Ecto neural progenitor cell (in vitro differentiated cells): ENCODE measurements around the gene NOD1.
A peak's percentile ranks its signal among the peaks of the same experiment; 100 is the strongest.
"Not testable (repeated sequence)": the region's sequence is repeated elsewhere in the genome, so short reads cannot be mapped to it uniquely, and the experiment has no call there.

ENCODE experiments used
- DNase-seq: peaks from one replicate; pipeline ENCODE4 v3.0.0-alpha.2; 2018; ENCODE audit warnings: low spot score

NOD1 gene

DNA sequence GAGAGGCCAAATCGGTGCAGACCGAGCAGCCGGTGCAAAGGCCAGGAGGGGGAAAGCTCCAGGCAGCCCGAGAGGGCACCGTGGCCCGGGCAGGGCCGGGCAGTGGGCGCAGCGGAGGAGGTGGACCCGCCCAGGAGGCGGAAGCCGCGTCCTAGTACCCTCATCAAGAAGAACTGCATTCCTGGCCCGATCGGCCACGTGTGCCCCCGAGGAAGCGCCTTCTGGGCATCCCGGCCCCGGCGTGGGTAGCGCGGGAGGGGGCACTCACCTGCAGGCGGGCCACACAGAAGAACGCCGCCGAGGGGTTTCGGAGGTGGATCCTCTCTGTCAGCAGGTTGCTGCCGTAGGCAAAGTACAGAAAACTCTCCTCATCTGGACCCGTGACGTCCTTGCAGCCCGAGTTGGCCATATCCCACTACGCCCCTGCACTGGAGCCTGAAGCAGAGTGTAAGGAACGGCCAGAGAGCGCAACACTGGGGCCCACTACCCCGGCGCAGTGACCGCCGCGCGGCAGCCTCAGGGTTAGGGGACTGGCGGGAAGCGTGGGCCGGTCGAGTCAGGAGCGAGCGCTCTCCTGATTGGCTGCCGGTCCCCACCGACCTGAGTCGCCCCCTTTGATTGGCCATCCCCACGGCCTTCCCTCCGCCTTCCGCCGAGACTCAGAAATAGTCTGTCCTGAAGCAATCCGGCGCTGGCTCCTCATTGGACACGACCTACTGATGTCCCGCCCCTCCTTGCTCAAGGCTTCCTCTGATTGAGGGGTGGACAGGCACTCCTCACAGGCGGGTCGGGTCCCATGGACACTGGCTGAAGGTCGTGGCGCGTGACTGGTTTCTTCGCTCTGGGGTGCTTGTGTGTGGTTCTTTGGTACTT, 26.0 kb upstream of the NOD1 start, which contains the start of gene GGCT:
GGCT (minus strand) TSS at position 529 of the 873 bp plus-strand sequence; CDS start at position 409, 120 bp downstream.
- peak; percentile 98 for DNase-seq

DNA sequence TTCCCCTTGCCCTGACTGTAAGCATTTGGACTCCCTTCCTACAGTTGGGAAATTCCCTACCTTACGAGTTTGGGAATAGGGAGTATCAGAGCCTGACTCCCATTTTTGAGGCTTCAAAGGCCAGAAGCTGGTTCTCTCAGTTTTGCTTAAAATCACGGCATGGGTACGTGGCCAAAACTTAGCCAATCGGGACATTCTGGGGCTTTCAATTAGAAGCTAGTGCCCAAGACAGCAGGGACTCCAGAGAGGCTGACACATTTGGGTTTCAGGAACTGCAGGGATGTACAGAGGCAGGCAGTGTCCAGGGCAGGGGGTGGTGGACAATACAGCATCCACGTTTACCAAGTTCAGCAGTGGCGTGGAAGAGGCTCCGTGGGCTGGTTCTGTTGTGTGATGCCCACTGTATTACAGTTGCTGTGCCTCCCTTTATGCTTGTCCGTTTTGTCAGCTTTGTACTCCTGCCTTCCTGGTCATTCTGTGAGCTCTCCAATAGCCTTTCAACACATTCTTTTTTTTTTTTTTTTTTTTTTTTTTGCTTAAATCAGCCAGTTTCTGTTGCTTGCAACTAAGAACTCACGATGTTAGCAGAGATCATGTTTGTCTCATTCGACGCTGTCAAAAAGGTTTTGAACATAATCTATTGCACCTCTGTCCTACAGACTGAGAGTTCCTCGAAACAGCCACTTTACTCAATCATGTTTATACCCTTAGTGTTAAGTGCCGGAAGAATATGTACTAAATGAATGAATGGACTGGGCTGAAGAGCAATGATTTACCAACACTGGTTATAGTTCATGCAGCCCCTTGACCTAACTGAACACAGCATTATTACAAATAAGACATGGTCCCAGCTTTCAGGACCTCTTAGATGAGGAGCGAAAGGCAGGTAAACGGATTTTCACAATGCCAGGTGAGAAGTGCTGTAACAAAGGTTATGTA, 25.0 kb upstream of the NOD1 start:
- DNase-seq = no peak

DNA sequence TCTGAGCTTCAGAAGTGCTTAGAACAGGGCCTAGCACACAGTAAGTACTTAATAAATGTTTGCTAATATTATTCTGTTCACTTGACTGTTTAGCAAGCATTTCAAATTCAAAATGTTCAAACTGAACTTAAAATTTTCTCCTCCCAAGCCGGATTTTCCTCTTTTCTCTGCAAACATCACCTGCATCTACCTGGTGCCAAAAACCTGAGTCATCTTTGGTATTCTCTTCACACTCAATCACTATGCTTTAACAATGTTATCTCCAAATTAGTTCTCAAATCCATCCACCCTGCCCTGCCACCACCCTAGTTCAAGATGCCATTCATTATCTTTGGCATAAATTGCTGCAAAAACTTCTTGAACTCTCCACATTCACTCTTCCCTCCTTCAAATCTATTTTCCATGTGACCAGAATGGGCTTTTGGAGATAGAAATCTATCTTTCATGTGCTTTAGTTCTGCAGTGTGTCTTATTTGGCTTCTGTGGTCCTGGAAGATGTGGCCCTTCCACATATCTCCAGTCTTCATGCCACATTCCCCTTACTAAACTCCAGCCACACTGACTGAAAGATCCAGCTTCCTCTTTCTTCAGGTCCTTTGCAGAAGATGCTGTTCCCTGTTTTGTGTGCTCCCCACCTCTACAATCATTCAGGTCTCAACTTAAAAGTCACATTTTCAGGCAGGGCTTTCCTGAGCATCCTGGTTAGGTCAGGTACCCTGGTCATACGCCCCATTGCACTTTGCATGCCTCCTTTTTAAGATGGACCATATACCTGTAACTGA, 24.1 kb upstream of the NOD1 start:
- DNase-seq = no peak

DNA sequence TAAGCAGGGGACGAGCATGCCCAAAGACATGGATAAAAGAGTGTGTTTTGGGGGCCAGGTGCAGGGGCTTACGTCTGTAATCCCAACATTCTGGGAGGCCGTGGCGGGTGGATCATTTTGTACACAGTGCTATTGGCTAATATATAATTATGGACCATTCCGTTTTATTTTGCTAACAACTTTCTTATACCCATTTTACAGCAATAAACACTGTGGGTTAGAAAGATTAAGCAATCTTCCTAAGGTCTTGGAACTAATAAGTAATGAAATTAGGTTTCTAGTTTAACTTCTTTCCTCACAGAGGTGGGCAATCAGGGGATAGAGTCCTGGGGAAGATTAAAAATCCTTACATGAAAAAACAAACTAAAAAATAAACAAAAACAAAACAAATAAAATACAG, 22.7 kb upstream of the NOD1 start:
- DNase-seq = no peak

DNA sequence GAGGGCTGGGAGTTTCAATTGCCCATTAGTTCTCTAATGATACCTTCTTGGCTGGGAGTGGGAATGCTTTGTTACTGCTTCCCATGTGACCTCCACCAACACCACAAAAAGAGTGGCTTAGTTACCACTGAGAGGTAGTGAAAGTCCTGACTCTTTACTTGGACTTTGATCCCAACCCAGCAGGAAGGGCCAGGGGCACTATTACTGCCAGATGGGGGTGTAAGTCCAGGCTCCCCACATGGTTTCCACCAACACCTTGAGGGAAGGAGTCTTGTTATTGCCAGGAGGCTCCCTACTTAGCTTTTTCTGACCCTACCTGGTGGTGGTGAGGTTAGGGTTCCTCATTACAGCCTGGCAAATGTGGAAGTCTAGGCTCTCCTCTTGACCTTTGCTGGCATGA, 14.6 kb upstream of the NOD1 start:
- DNase-seq = no peak

DNA sequence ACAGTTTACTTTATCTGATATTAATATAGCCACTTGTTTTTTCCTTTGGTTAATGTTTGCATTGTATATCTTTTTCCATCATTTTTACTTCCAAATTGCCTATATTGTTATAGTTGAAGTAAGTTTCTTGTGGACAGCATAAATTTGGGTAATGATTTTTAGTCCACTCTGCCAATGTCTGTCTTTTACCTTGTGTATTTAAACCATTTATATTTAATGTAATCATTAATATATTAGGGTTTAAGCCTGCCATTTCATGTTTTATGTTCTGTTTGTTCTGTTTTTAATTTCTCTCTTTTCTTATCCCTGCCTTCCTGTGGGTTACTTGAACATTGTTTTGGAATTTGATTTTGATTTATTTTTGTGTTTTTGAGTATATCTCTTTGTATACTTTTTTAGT, 12.8 kb upstream of the NOD1 start:
- no peak for DNase-seq

DNA sequence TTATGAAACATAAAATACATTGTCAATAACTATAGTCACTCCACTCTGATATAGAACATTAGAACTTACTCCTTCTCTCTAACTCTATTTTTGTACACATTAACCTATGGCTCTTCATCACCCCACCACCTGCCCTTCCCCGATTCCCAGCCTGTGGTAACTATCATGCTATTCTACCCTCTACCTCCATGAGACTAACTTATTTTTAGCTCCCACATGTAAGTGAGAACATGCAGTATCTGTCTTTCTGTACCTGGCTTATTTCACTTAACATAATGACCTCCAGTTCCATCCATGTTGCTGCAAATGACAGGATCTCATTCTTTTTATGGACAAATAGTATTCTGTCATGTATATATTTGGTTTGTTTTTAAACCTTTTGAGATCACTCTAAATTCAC, 8.8 kb upstream of the NOD1 start:
- no peak for DNase-seq

DNA sequence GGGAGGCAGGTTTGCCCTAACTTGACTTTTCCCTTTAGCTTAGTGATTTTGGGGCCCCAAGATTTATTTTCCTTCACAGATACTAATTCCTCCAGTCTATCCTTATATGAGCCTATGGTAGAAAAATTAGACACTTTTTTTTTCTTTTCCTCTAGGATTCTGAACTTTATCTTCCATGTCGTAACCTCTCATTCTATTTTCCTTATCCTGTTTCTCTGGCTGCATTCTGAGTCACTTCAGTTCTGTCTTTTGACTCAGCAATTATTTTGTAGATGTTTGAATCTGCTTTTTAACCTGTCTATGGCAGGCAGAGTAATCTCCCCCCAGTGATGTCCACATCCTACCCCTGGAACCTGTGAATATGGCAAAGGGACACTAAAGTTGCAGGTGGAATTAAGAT, 7.1 kb upstream of the NOD1 start:
- no peak for DNase-seq

DNA sequence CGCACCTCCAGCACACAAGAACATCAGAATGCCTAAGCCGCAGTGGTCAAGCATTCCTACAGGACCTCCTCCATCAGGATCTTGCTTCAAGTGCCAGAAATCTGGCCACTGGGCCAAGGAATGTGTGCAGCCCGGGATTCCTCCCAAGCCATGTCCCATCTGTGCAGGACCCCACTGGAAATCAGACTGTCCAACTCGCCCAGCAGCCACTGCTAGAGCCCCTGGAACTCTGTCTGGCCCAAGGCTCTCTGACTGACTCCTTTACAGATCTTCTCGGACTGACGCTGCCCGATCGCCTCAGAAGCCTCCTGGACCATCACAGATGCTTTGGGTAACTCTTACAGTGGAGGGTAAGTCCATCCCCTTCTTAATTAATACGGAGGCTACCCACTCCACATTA, 2.8 kb upstream of the NOD1 start:
- not testable (repeated sequence) for DNase-seq

DNA sequence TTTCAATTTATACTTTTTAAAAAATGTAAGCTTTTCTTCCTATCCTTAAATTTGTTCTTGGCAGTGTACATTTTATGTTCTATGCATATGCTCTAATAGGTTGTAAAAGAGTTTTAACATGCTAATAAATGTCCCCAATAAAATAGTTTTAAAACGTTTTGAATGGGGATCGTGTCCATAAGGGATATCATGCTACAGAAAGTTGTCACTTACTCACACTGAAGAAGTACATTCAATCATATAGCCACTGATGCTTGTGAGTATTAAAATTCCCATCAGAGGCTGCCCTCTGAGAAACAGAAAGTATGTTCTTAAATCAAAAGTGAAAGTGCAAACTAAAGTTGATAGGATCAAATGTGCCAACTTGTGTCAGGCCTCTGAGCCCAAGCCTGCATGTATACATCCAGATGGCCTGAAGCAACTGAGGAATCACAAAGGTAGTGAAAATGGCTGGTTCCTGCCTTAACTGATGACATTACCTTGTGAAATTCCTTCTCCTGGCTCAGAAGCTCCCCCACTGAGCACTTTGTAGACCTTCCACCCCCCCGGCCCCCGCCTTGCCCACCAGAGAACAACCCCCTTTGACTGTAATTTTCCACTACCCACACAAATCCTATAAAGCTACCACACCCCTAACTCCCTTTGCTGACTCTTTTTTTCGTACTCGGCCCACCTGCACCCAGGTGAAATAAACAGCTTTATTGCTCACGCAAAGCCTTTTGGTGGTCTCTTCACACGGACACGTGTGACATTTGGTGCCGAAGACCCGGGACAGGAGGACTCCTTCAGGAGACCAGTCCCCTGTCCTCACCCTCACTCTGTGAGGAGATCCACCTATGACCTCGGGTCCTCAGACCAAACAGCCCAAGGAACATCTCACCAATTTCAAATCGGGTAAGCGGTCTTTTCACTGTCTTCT, 877 bp upstream of the NOD1 start:
- DNase-seq = no peak

DNA sequence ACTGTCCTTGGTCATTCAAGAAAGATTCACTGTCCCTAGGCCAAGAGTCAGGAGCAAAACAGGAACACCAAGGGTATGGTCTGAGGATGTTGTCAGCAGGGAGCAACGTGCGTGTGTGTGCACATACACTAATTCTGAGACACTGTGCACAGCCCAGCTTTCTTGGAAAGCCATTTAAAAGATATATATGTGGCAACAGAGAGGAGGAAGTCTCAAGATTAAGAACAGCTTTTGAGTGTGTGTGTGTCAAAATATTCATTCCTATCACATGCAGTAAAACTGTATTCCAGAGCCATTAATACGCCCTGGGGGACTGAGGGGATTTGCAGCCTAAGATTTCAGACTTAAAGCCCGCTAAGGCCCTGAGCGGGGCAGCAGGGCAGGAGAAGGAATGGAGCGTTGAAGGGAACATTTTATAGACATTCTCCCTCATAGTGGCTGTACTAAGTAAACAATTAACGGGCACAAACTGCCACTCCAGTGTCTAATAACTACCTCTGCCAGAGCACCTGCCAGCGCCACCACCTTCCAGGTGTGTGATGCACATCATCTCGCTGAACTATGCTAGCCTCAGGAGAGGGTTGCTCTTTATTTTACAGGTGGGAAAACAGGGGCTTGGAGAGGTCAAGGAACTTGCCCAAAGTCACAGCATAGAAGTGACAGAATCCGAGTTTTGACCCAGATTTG, 2.0 kb downstream of the NOD1 start:
- DNase-seq = no peak

DNA sequence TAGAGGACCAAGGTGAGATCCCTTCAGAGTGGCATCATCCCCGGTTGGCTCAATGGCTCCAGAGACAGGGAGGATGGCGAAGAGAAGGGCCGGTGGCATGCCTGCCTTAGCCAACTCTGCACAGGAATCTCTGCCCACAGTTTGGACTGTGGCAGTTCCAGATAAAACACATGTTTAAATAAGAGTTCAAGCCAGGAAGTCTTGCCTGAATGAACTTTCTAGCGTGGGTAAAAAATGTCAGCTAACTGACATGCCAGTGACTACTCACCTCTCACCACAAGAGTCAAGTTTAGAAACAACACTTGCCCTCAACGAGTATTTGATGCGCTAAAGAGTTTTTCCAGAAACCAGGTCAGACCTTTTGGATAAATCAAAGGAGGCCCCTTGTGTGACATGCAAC, 3.0 kb downstream of the NOD1 start:
- no peak for DNase-seq

DNA sequence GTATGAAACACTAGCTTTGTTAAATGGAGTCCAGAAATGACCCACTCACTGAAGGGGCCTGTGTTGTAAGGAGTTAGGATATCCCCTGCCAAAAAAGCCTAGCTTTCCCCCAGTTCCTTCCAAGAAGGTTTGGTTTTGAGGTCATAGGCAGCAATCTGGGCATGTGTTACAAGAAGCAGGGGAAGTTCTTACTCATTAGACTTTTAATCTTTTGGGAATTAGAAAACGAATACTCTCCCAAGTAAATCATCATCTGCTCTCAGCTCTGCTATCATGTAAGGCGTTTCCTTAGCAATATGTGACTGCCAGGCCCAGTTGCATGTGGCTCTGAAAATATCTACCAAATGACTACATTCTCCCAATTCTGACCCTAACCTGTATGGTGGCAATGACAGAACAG, 3.7 kb downstream of the NOD1 start:
- DNase-seq = no peak

DNA sequence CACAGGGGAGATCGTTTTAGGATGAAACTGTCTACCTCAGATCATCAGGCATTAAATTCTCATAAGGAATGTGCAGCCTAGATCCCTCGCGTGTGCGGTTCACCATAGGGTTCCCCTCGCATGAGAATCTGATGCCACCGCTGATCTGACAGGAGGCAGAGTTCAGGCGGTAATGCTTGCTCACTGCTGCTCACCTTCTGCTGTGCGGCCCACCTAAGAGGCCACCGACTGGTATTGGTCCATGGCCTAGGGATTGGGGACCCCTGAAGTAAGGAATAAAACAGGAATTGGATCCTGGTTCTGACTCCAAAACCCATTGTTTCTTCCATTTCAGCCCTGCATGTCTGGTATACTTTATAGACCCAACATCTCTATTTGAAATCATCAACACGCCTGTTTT, 4.1 kb downstream of the NOD1 start:
- no peak for DNase-seq

DNA sequence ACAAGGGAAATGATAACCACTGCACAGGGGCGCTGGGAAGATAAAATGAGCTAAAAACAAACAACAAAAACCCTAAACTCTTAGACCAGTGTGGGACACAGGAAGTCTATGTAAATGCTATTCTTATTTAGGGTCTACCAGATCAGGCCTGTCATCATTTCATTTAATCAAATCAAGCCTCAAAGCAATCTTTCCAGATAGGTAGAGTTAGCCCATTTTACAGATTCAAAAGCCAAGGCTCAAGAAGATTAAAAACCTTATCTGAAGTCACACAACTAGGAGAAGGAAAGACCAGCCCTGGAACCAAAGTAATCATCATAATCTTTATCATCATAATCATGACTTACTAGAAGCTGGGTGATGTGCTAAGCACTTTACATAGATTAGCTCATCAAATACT, 4.7 kb downstream of the NOD1 start:
- DNase-seq = no peak

DNA sequence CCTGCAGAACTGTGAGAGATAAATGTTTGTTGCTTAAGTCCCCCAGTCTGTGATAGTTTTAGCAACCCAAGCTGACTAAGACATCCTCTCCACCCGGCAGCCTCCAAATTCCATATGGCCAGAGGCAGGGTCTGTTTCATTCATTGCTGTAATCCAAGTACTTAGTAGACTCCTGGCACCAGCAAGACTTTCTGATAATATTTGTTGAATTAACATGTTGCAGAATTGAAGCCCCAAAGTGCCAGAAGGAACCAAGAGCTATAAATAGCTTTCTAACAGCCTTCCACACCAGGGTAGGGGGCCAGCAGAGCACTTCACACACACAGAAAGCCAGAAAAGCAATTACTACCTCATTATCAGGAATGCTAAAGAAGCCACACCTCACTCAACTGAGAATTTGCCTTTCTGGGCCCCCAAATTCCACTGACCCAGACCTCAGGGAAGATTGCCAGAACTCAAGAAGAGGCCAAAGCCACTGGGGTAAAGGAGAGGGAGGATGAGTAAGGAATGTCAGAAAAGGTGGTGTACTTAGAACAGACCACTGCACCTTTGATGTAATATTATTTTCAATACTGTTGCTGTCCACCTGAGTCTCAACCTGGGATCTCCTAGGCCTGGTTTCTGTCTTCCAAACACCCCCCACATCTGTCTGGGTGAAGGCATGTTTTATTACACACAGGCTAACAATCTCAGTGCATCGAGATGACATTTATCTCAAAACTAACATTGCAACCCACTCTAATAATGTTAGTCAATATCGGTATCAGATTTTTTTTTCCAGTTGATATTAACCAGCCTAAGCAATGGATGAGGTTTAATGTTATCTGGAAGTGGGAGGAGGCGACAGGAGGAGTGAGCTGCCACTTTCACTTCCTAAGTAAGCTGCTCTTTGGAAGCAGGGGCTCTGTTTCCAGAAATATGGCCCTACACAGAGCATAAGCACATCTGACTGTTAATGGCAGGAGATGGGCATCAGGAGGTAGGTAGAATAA, 5.5 kb downstream of the NOD1 start:
- DNase-seq = no peak

DNA sequence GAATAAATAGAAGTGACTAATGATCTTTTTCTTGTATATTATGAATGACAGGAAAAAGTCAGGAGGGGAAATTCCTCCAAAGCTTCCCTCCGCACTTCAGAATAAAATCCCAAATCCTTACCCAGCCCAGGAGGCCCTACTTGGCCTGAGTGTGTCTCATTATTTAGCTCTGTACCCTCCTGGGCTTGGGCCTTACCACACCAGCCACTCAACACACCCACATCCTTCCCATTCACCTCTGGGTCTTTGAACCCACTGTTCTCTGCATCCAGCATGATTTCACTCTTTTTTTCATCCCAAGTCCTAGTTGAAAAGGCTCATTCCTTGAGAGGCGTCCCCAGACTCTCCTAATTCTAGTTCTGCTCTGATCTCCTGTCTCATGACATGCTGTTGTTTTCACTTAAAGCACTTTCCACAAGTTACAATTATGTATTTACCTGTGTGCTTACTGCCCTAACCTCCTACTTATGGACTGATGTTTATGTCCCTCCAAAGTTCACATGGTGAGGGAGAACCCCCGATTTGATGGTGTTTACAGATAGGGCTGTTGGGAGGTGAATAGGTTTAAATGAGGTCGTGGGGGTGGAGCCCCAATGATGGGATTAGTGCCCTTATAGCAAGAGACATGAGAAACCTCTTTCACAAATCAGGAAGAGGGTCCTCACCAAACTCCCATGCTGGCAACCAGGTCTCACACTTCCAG, 6.4 kb downstream of the NOD1 start:
- no peak for DNase-seq

DNA sequence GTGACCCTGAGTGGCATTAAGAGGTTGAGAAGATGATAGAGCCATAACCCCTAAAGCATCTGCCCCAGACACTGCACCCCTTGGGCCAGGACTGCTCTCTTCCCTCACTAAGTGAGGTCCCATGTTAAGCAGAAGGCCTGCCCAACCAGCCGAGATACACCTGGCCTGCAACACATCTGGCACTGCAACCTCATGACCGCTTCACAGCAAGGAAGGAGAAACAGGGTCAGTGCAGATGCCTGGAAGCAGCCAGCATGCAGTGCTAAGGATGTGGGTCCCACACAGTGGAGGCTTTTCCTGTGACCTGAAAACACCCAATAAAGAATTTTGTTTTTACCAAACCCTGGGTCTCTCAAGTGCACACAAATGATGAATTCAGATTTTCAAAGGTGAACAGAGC, 7.4 kb downstream of the NOD1 start:
- DNase-seq = no peak

DNA sequence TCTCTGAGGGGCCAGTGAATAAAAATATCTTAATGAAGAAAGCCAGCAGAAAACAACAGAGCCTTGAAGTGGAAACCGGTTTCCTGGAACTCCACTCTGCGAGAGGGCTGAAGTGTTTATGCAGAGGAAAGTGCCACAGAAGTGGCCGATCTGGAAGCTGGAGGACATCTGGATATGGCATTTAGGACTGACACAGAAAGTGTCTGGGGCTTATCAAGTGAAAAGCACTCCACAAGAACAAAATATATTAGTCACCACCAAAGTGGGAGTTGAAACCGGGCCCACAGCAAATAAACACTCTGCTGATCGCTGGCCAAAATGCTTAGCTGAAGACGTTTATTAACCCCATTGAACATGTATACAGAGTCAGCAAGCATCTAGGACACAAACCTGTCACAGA, 7.8 kb downstream of the NOD1 start:
- DNase-seq = no peak
